OCI-LY7 (cell line): ENCODE measurements around the gene ARRDC5.

Experiments used
- CTCF ChIP-seq: fragments of 200-600 bp; sonication (generic); conservative IDR thresholded peaks from 2 replicates; pipeline ENCODE4 v1.5.1; 2014; ENCODE audit warnings: mild to moderate bottlenecking, antibody characterized with exemption, low read length, moderate library complexity, mixed read lengths
- EZH2phosphoT487 ChIP-seq: fragments of 200-600 bp; sonication (generic); IDR thresholded peaks from 2 replicates; pipeline ENCODE4 v1.6.1; 2018; ENCODE audit warnings: low read depth, borderline replicate concordance, mild to moderate bottlenecking, mixed run types, antibody characterized with exemption, low read length, moderate library complexity, mixed read lengths

GRCh38 chr19:4889034-4889815 is 13.5 kb downstream of the ARRDC5 start:
- TF ChIP-seq EZH2phosphoT487 (no peak), CTCF (no peak)
